Glutamatergic neuron (in vitro differentiated cells): ENCODE measurements around the gene RTEL1. TPM values are rescaled to one million over a fixed set of nuclear protein-coding genes. Genes with fewer than 3 reads are reported as not detected.
"Not testable (repeated sequence)": the region's sequence is repeated elsewhere in the genome, so short reads cannot be mapped to it uniquely, and the experiment has no call there.

Source experiments
- DNase-seq: peaks from one replicate; pipeline ENCODE4 v3.0.0; 2022
- H3K27ac Mint-ChIP-seq: one replicate; pipeline ENCODE4 v1.8.0; 2020; ENCODE audit warnings: mild to moderate bottlenecking, mixed read lengths, inconsistent platforms; ENCODE audit not compliant: unreplicated experiment
- H3K27me3 Mint-ChIP-seq: one replicate; pipeline ENCODE4 v1.8.0; 2020; ENCODE audit warnings: mild to moderate bottlenecking, moderate library complexity, mixed read lengths, inconsistent platforms; ENCODE audit not compliant: unreplicated experiment
- H3K36me3 Mint-ChIP-seq: one replicate; pipeline ENCODE4 v1.8.0; 2020; ENCODE audit warnings: mild to moderate bottlenecking, mixed read lengths, inconsistent platforms; ENCODE audit not compliant: unreplicated experiment
- H3K4me1 Mint-ChIP-seq: one replicate; pipeline ENCODE4 v1.8.0; 2020; ENCODE audit warnings: mild to moderate bottlenecking, low read depth, mixed read lengths, inconsistent platforms; ENCODE audit not compliant: unreplicated experiment
- H3K4me3 Mint-ChIP-seq: one replicate; pipeline ENCODE4 v1.8.0; 2020; ENCODE audit warnings: mild to moderate bottlenecking, mixed read lengths, inconsistent platforms; ENCODE audit not compliant: unreplicated experiment
- H3K9me3 Mint-ChIP-seq: one replicate; pipeline ENCODE4 v1.8.0; 2020; ENCODE audit warnings: mild to moderate bottlenecking, moderate library complexity, mixed read lengths, inconsistent platforms; ENCODE audit not compliant: unreplicated experiment
- CTCF ChIP-seq: fragments of 200-600 bp; sonication (generic); IDR thresholded peaks from one replicate; pipeline ENCODE4 v1.5.0; 2021; ENCODE audit not compliant: partially characterized antibody, unreplicated experiment
- total RNA-seq: library from RNA; stranded (reverse); fragmentation: NEBNext Ultra II Directional; extraction: Animal tissue kit (Norgen Biotek cat#: 25700); gene quantifications from one replicate; pipeline ENCODE4 v1.2.1, GENCODE V29; 2021; ENCODE audit not compliant: unreplicated experiment

Gene RTEL1
- total RNA-seq, 1 donor from 2014 or later: 36.3 TPM

- peaks cover 6% of the 10 kb centered on the region for H3K27me3 Mint-ChIP-seq
- TF ChIP-seq CTCF: no peak
- no peak overlapping the region for H3K4me3 Mint-ChIP-seq
- DNase-seq: no peak
- H3K4me1 Mint-ChIP-seq: peaks cover 16% of the 10 kb centered on the region
- peaks cover 5% of the 10 kb centered on the region for H3K9me3 Mint-ChIP-seq
- no peak overlapping the region for H3K27ac Mint-ChIP-seq
- H3K36me3 Mint-ChIP-seq: peaks cover 22% of the 10 kb centered on the region
These were observed 53.1 kb downstream of the RTEL1 start for GRCh38 chr20:63711085-63711645.

- Mint-ChIP-seq H3K4me3 (no peak overlapping the region), H3K27me3 (peaks cover 1% of the 10 kb centered on the region), H3K4me1 (peaks cover 11% of the 10 kb centered on the region), H3K36me3 (peaks cover 24% of the 10 kb centered on the region), H3K9me3 (peaks cover 3% of the 10 kb centered on the region), H3K27ac (no peak overlapping the region)
- TF ChIP-seq CTCF: no peak
- no peak for DNase-seq
These were observed 54.1 kb downstream of the RTEL1 start for GRCh38 chr20:63712191-63712590.

- Mint-ChIP-seq H3K4me3 (no peak overlapping the region), H3K27ac (no peak overlapping the region), H3K27me3 (peaks cover 2% of the 10 kb centered on the region), H3K36me3 (peaks cover 32% of the 10 kb centered on the region), H3K9me3 (peaks cover 3% of the 10 kb centered on the region), H3K4me1 (peaks cover 5% of the 10 kb centered on the region)
- no peak for TF ChIP-seq CTCF
- no peak for DNase-seq
These were observed 56.7 kb downstream of the RTEL1 start for GRCh38 chr20:63714858-63715257.

- TF ChIP-seq CTCF: no peak
- Mint-ChIP-seq H3K27ac (no peak overlapping the region), H3K36me3 (peaks cover 16% of the 10 kb centered on the region), H3K4me1 (no peaks in the 10 kb centered on the region), H3K9me3 (peaks cover 4% of the 10 kb centered on the region), H3K4me3 (no peak overlapping the region), H3K27me3 (peaks cover 2% of the 10 kb centered on the region)
- DNase-seq: no peak
These were observed 60.9 kb downstream of the RTEL1 start for GRCh38 chr20:63718996-63719395.

- H3K9me3 Mint-ChIP-seq, H3K27me3 Mint-ChIP-seq, H3K4me1 Mint-ChIP-seq, H3K4me3 Mint-ChIP-seq, DNase-seq, H3K27ac Mint-ChIP-seq: not testable (repeated sequence)
- peaks cover 14% of the 10 kb centered on the region for H3K36me3 Mint-ChIP-seq
These were observed 65.0 kb downstream of the RTEL1 start for GRCh38 chr20:63722967-63723622.

- not testable (repeated sequence) for H3K9me3 Mint-ChIP-seq, H3K4me1 Mint-ChIP-seq, DNase-seq, H3K27ac Mint-ChIP-seq, H3K27me3 Mint-ChIP-seq, H3K36me3 Mint-ChIP-seq, H3K4me3 Mint-ChIP-seq
These were observed 72.1 kb downstream of the RTEL1 start for GRCh38 chr20:63730189-63730733.
